Breast epithelium (tissue), 4 donors: ENCODE measurements around the gene RBBP8NL. TPM values are rescaled to one million over a fixed set of nuclear protein-coding genes. Genes with fewer than 3 reads are reported as not detected.
A peak's percentile ranks its signal among the peaks of the same experiment; 100 is the strongest.

Source experiments
- DNase-seq, 2 donors: peaks; one replicate each; pipeline ENCODE4 v3.0.0-alpha.2; 2019; ENCODE audit warnings: low spot score in 2 of 2
- H3K27ac ChIP-seq, 2 donors: fragments of 200-600 bp; sonication (generic) in 1 of 2; one replicate each; pipeline ENCODE4 v1.5.1; 2016 to 2019; ENCODE audit warnings: mild to moderate bottlenecking in 1 of 2
- H3K27me3 ChIP-seq, 2 donors: fragments of 200-600 bp; sonication (generic) in 1 of 2; one replicate each; pipeline versions ENCODE4 v1.5.1 to v1.6.0; 2017 to 2019; ENCODE audit warnings: control low read depth in 1 of 2, mild to moderate bottlenecking in 1 of 2
- H3K36me3 ChIP-seq: fragments of 200-600 bp; one replicate; pipeline ENCODE4 v1.5.1; 2019
- H3K4me1 ChIP-seq, 2 donors: fragments of 200-600 bp; sonication (generic); one replicate each; pipeline ENCODE4 v1.5.1; 2016 to 2019; ENCODE audit warnings: control low read depth in 1 of 2
- H3K4me3 ChIP-seq, 3 donors: fragments of 200-600 bp; sonication (generic); 1 replicate in 2 of 3; 2 replicates in 1 of 3; pipeline ENCODE4 v1.5.1; 2016 to 2019; ENCODE audit warnings: mild to moderate bottlenecking in 3 of 3, moderate library complexity in 2 of 3
- H3K9me3 ChIP-seq, 2 donors: fragments of 200-600 bp; sonication (generic) in 1 of 2; one replicate each; pipeline ENCODE4 v1.5.1; 2016 to 2019; ENCODE audit warnings: control low read depth in 1 of 2
- POLR2A ChIP-seq: fragments of 450-650 bp; IDR thresholded peaks from one replicate; pipeline ENCODE4 v1.6.1; 2016; ENCODE audit warnings: antibody characterized with exemption, mild to moderate bottlenecking, moderate library complexity
- POLR2AphosphoS5 ChIP-seq, 3 donors: sonication (generic); formaldehyde crosslinking; IDR thresholded peaks; one replicate each; pipeline ENCODE4 v1.6.1; 2017; ENCODE audit warnings: antibody characterized with exemption in 3 of 3
- intact Hi-C: fragments of 100-400 bp; cut with DNase I; formaldehyde crosslinking; loops from one replicate; pipeline ENCODE4 v1.15.1; 2023; ENCODE audit warnings: low total_unique reads
- total RNA-seq, 3 donors: library from RNA; depleted of rRNA; stranded (reverse); fragments of >200 nt; gene quantifications; one replicate each; pipeline ENCODE4 v1.1.0, GENCODE V29; 2016
- TF ChIP-seq, protein P1 (sequence below), 3 donors: fragments of 450-650 bp; IDR thresholded peaks; one replicate each; pipeline ENCODE4 v1.5.1; 2016 to 2017; ENCODE audit warnings: antibody characterized with exemption in 3 of 3, mild to moderate bottlenecking in 3 of 3, moderate library complexity in 3 of 3

Gene RBBP8NL
- total RNA-seq, 3 donors from 2014 or later, result 2.0 to 4.0 TPM; not detected in 1

DNA sequence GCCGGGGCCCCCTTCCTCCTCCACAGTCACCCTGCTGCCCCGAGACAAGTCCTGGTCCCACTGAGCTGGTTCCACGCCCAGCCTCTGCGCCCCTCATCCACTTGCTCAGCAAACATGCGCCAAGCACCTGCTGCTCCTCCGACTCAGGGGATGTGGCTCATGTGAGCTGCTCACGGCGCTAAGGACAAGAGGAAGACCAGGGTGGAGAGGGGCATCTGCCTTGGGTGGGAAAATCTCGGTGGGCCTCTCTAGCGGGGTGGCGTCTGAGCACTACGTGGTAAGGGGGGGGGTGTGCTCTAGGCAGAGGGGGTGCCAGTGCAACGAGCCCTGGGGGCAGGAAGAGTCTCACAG is 64.8 kb downstream of the RBBP8NL start:
- intact Hi-C loops, result no loop called here
- Histone ChIP-seq H3K27ac (peak overlapping the region; percentile 4 to 91), H3K36me3 (no peaks in the 10 kb centered on the region), H3K4me3 (no peak overlapping the region), H3K9me3 (no peaks in the 10 kb centered on the region), H3K4me1 (peaks cover 24 to 54% of the 10 kb centered on the region in 2 donors), H3K27me3 (no peaks in the 10 kb centered on the region)
- no peak for TF ChIP-seq POLR2A
- DNase-seq, result no peak

DNA sequence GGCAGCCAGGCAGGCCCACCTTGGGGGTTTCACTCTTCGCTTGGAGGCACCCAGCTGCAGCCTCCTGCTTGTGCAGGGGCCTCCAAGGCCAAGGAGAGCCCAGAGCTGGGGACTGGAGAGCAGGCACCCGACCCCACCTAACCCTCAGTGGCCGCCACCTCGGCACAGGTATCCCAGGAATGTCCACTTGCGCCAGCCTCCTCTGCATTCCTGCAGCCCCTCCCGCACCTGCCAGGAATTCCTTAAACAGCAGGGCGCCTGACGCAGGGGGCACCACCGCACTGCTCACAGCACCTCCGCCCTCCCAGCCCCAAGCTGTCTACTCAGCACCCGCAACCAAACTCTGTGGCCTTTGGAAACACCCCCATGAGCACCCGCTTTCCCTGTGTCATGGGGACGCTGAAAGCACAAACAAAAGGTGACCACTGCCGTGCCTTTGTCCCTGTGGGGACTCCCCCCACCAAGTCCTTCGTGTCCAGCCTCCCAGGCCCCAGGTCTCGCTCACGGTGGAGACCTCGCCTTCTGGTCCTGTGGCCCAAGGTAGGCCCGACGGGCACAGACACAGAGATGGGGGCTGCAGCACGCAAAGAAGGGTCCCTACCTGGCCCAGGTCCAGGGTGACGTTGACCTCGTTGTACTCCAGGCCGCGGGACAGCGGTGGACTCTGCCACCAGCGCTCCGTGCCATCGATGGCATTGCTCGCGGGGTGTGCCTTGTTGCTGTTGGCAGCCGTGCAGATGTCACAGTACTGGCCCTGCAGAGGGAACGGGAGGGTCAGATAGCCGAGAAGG is 65.3 kb downstream of the RBBP8NL start:
- Histone ChIP-seq H3K9me3 (no peaks in the 10 kb centered on the region), H3K4me3 (no peak overlapping the region), H3K27me3 (no peaks in the 10 kb centered on the region), H3K4me1 (peaks cover 26 to 53% of the 10 kb centered on the region in 2 donors), H3K27ac (peak overlapping the region in 1 of 2 donors; percentile 91), H3K36me3 (no peaks in the 10 kb centered on the region)
- TF ChIP-seq, protein P1, sequence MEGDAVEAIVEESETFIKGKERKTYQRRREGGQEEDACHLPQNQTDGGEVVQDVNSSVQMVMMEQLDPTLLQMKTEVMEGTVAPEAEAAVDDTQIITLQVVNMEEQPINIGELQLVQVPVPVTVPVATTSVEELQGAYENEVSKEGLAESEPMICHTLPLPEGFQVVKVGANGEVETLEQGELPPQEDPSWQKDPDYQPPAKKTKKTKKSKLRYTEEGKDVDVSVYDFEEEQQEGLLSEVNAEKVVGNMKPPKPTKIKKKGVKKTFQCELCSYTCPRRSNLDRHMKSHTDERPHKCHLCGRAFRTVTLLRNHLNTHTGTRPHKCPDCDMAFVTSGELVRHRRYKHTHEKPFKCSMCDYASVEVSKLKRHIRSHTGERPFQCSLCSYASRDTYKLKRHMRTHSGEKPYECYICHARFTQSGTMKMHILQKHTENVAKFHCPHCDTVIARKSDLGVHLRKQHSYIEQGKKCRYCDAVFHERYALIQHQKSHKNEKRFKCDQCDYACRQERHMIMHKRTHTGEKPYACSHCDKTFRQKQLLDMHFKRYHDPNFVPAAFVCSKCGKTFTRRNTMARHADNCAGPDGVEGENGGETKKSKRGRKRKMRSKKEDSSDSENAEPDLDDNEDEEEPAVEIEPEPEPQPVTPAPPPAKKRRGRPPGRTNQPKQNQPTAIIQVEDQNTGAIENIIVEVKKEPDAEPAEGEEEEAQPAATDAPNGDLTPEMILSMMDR (IDR thresholded peaks at IDR 0.05), result no peak
- peak in 1 of 3 donors; percentile 39 for TF ChIP-seq POLR2AphosphoS5 (IDR thresholded peaks at IDR 0.05)
- DNase-seq, result peak in 1 of 2 donors; percentile 67
- intact Hi-C loops, result no loop called here

DNA sequence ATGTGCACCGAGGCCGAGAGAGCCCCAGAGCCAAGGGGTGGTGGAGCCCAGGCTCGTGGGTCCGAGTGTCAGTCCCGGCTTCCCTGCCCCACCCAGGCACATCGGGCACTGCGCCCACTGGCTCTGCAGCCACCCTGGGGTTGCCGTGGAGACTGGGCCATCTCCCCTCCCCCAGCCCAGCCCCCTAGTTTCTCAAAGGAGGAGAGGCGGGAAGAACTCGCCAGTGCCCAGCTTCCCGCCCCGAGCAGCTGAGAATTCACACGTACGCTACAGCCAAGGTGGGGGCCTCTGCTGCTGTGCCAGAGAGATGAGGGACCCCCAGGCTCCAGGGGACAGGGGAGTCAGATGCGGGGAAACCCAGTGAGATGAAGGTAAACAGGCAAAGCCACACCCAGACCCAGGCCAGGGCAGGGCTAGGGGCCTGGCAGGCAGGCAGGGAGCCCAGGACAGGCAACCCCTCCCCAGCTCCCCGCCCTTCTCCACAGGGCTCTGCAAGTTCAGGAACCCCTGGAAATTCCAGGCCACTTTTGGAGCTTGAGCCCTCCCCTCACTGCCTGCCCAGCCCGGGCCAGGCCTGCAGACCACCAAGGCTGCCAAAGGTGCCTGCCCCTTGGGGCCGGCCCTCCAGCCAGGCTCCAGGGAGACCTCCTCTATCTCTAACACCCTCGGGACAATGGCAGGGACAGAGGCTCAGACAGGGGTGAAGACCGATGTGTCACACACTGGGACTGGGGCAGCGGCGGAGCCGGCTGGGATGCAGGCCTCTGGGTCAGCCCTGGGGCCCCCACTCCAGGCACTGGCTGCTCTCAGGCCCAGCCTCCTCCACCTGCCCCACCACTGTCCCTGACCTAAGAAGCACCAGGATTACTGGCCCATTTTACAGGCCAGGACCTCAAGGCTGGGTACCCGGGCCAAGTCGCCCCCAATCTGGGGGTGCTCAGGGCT is 66.2 kb downstream of the RBBP8NL start:
- intact Hi-C loops, result no loop called here
- Histone ChIP-seq H3K27ac (peak overlapping the region; percentile 29 to 91), H3K9me3 (no peaks in the 10 kb centered on the region), H3K36me3 (no peaks in the 10 kb centered on the region), H3K27me3 (no peaks in the 10 kb centered on the region), H3K4me1 (peaks cover 31 to 56% of the 10 kb centered on the region in 2 donors), H3K4me3 (no peak overlapping the region)
- TF ChIP-seq, protein P1 (IDR thresholded peaks at IDR 0.05), result no peak
- TF ChIP-seq POLR2A (no peak), POLR2AphosphoS5 (IDR thresholded peaks at IDR 0.05) (no peak)
- no peak for DNase-seq

Other genes with a start within 250 kb of the RBBP8NL start
- gene MTG2, start 244.5 kb downstream of the RBBP8NL start, total RNA-seq, result 10 to 100 TPM; 16.3 to 32.1 (median 25.6) TPM
- gene HRH3, start 207.3 kb downstream of the RBBP8NL start, total RNA-seq, result not detected
- 10 to 100 TPM; 25.0 to 46.1 (median 38.0) TPM for gene OSBPL2, start 189.0 kb downstream of the RBBP8NL start, total RNA-seq
- 100 to 1,000 TPM in 2 of 3 donors, 10 to 100 TPM in 1; 80.2 to 131 (median 105) TPM for gene ADRM1, start 124.5 kb downstream of the RBBP8NL start, total RNA-seq
- 100 to 1,000 TPM in 1 of 3 donors, 10 to 100 TPM in 2; 16.6 to 114 (median 53.3) TPM for gene LAMA5, start 60.2 kb downstream of the RBBP8NL start, total RNA-seq
- 1,000 to 10,000 TPM; 1,723 to 3,116 (median 2,974) TPM for gene RPS21, start 40.4 kb downstream of the RBBP8NL start, total RNA-seq
- 1 to 10 TPM; 1.8 to 3.2 (median 2.9) TPM for gene CABLES2, start 20.3 kb downstream of the RBBP8NL start, total RNA-seq
- under 1 TPM in 1 of 3 donors, not detected in 2; 0.73 TPM for gene GATA5, start 48.5 kb upstream of the RBBP8NL start, total RNA-seq
- gene SLCO4A1, start 215.0 kb upstream of the RBBP8NL start, total RNA-seq, result 10 to 100 TPM in 2 of 3 donors, 1 to 10 TPM in 1; 8.8 to 26.5 (median 15.4) TPM